Kidney (tissue), 14 donors: ENCODE data around the gene MED29. TPM values are rescaled to one million over a fixed set of nuclear protein-coding genes. Genes with fewer than 3 reads are reported as not detected.

ENCODE experiments used
- DNase-seq, 5 donors: peaks; one replicate each; pipeline ENCODE4 v3.0.0-alpha.2; 2013 to 2020
- FAIRE-seq: peaks from 2 replicates; lab custom pipeline; 2012; peaks lifted over from hg19 to GRCh38; lab: Jason Lieb, UNC
- H3K27ac ChIP-seq, 2 donors: one replicate each; pipeline ENCODE4 v1.7.0; 2013; ENCODE audit warnings: low read depth in 2 of 2, low read length in 2 of 2, inconsistent platforms in 1 of 2
- H3K27me3 ChIP-seq: one replicate; pipeline ENCODE4 v1.7.1; 2013; ENCODE audit warnings: low read length, inconsistent platforms; ENCODE audit not compliant: control insufficient read depth, insufficient read depth
- H3K36me3 ChIP-seq, 3 donors: one replicate each; pipeline versions ENCODE4 v1.7.0 to v1.7.1; 2013; ENCODE audit warnings: low read length in 3 of 3, control low read depth in 1 of 3, inconsistent platforms in 1 of 3; ENCODE audit not compliant: insufficient read depth in 3 of 3, control insufficient read depth in 2 of 3
- H3K4me1 ChIP-seq, 3 donors: one replicate each; pipeline versions ENCODE4 v1.7.0 to v1.7.1; 2013; ENCODE audit warnings: low read length in 3 of 3, inconsistent platforms in 1 of 3, low read depth in 1 of 3; ENCODE audit not compliant: control insufficient read depth in 2 of 3, insufficient read depth in 2 of 3
- H3K4me3 ChIP-seq, 3 donors: one replicate each; pipeline versions ENCODE4 v1.7.0 to v1.8.1; 2013; ENCODE audit warnings: low read length in 3 of 3, control low read depth in 1 of 3, inconsistent platforms in 1 of 3
- H3K9ac ChIP-seq, 3 donors: one replicate each; pipeline versions ENCODE4 v1.7.0 to v1.7.1; 2013; ENCODE audit warnings: low read length in 3 of 3, control low read depth in 1 of 3, inconsistent platforms in 1 of 3
- H3K9me3 ChIP-seq, 3 donors: one replicate each; pipeline versions ENCODE4 v1.7.0 to v1.7.1; 2013; ENCODE audit warnings: low read length in 3 of 3, control low read depth in 1 of 3, inconsistent platforms in 1 of 3; ENCODE audit not compliant: control insufficient read depth in 2 of 3, insufficient read depth in 1 of 3
- intact Hi-C: fragments of 100-400 bp; cut with DNase I; formaldehyde crosslinking; loops from one replicate; pipeline ENCODE4 v1.11.1; 2022
- polyA plus RNA-seq: library from polyadenylated mRNA; stranded (reverse); fragments of 350-450 nt; fragmentation: Illumina TruSeq; extraction: RNeasy Lipid Tissue Mini Kit (QIAGEN cat#74804); gene quantifications from one replicate; pipeline ENCODE4 v1.2.3, GENCODE V29; 2014; ENCODE audit warnings: low read depth, low replicate concordance; ENCODE audit not compliant: insufficient read depth
- total RNA-seq: library from RNA; stranded (reverse); fragmentation: NEBNext Ultra II Directional; extraction: Animal tissue kit (Norgen Biotek cat#: 25700); gene quantifications from one replicate; pipeline ENCODE4 v1.2.1, GENCODE V29; 2021
- TF ChIP-seq, protein P1 (sequence below): IDR thresholded peaks from 3 replicates; pipeline ENCODE4 v1.5.1; 2012; ENCODE audit warnings: mild to moderate bottlenecking, moderate library complexity, borderline replicate concordance; ENCODE audit not compliant: insufficient read depth; ENCODE audit errors: extremely low read depth
- donor health status: control.
- donor health status: control.
- donor health status: control.
- donor health status: control.
- donor health status: control.
- donor health status: DM: yes; HTN: yes; CAD: no.
- donor health status: Normal renal cell carcinoma (clear cell type).

The MED29 gene
- total and polyA plus RNA-seq, 2 donors from 2014 or later: 32.4 to 50.4 TPM

DNA sequence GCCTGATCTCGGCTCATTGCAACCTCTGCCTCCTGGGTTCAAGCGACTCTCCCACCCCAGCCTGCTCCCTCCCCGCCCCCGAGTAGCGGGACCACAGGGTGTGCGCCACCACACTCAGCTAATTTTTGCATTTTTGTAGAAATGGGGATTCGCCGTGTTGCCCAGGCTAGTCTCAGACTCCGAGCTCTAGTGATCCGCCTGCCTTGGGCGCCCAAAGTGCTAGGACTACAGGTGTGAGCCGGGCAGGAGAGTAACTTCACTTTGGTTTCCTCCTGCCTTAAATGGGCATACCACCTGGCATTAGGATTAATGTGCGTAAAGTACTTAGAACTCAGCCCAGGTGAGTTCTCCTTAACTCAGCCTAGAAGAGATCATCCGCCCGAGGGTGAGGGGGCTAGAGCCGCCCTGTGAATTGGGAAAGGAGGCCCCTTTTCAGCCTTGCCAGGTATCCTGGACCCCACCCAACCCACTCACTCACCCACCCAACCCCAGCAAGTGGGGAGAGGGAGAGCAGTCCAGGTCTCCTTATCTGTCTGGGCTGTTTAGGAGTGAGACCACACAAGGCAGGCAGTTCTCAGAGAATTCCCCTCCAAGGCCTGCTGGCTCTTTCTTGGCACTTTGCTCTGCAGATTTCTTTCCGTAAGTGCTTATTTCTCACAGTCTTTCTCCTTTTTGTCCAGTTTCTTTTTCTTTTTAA, 14.2 kb downstream of the MED29 start:
- no peak overlapping the region for H3K4me3 ChIP-seq
- peak overlapping the region; percentile 32 to 92 for H3K27ac ChIP-seq
- DNase-seq (no peak), FAIRE-seq (no peak)
- intact Hi-C loops: no loop called here
- H3K27me3 ChIP-seq: no peaks in the 10 kb centered on the region
- H3K36me3 ChIP-seq: peaks cover 0 to 22% (median 6%) of the 10 kb centered on the region in 3 donors
- peak overlapping the region in 1 of 3 donors; percentile 26 for H3K9ac ChIP-seq
- peaks cover 5 to 27% (median 24%) of the 10 kb centered on the region in 3 donors for H3K4me1 ChIP-seq
- TF ChIP-seq, protein P1, sequence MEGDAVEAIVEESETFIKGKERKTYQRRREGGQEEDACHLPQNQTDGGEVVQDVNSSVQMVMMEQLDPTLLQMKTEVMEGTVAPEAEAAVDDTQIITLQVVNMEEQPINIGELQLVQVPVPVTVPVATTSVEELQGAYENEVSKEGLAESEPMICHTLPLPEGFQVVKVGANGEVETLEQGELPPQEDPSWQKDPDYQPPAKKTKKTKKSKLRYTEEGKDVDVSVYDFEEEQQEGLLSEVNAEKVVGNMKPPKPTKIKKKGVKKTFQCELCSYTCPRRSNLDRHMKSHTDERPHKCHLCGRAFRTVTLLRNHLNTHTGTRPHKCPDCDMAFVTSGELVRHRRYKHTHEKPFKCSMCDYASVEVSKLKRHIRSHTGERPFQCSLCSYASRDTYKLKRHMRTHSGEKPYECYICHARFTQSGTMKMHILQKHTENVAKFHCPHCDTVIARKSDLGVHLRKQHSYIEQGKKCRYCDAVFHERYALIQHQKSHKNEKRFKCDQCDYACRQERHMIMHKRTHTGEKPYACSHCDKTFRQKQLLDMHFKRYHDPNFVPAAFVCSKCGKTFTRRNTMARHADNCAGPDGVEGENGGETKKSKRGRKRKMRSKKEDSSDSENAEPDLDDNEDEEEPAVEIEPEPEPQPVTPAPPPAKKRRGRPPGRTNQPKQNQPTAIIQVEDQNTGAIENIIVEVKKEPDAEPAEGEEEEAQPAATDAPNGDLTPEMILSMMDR: no peak
- H3K9me3 ChIP-seq: no peaks in the 10 kb centered on the region

GRCh38 chr19:39405958-39406655, 14.9 kb downstream of the MED29 start:
- peak overlapping the region; percentile 44 to 99 (median 78) for H3K4me3 ChIP-seq
- FAIRE-seq: no peak
- intact Hi-C loops: no loop called here
- peak overlapping the region; percentile 92 to 97 for H3K27ac ChIP-seq
- H3K36me3 ChIP-seq: peaks cover 0 to 22% (median 6%) of the 10 kb centered on the region in 3 donors
- no peaks in the 10 kb centered on the region for H3K9me3 ChIP-seq
- peaks cover 10 to 31% (median 27%) of the 10 kb centered on the region in 3 donors for H3K4me1 ChIP-seq
- TF ChIP-seq, protein P1: no peak
- H3K9ac ChIP-seq: peak overlapping the region; percentile 38 to 86 (median 49)
- no peaks in the 10 kb centered on the region for H3K27me3 ChIP-seq
- peak in 1 of 5 donors; percentile 98 for DNase-seq

GRCh38 chr19:39406656-39407409, 15.7 kb downstream of the MED29 start, which contains the start of gene ZFP36:
ZFP36 (plus strand) TSS chr19:39406847; CDS start chr19:39406905, 58 bp downstream.
- Histone ChIP-seq H3K9ac (peak within 1 kb of the TSS; percentile 79 to 100 (median 95)), H3K36me3 (peaks cover 0 to 22% (median 6%) of the 10 kb centered on the region in 3 donors), H3K27me3 (no peaks in the 10 kb centered on the region), H3K4me1 (peaks cover 17 to 31% (median 29%) of the 10 kb centered on the region in 3 donors), H3K9me3 (no peaks in the 10 kb centered on the region), H3K4me3 (peak within 1 kb of the TSS; percentile 86 to 99 (median 96)), H3K27ac (peak within 1 kb of the TSS; percentile 97 to 99)
- intact Hi-C loops: no loop called here
- DNase-seq (peak; percentile 87 to 95 (median 92)), FAIRE-seq (no peak)
- TF ChIP-seq, protein P1: no peak
